GM12864 (cell line): ENCODE measurements around the gene SRRM4.
"Not testable (repeated sequence)": the region's sequence is repeated elsewhere in the genome, so short reads cannot be mapped to it uniquely, and the experiment has no call there.

ENCODE experiments used
- DNase-seq: peaks from one replicate; pipeline ENCODE4 v3.0.0-alpha.2; 2011; ENCODE audit warnings: low read depth
- H3K4me3 ChIP-seq: 2 replicates; pipeline ENCODE4 v1.5.1; 2011; ENCODE audit warnings: mild to moderate bottlenecking, low read depth, low read length, control low read depth
- CTCF ChIP-seq: IDR thresholded peaks from 2 replicates; pipeline ENCODE4 v1.5.1; 2011; ENCODE audit warnings: low read depth, mild to moderate bottlenecking, moderate library complexity, low read length, control low read depth, inconsistent platforms; ENCODE audit errors: missing control alignments

The SRRM4 gene

GRCh38 chr12:119096429-119097202 is 115.3 kb downstream of the SRRM4 start:
- H3K4me3 ChIP-seq = no peak overlapping the region
- no peak for TF ChIP-seq CTCF
- no peak for DNase-seq

- no peak for DNase-seq
- TF ChIP-seq CTCF = no peak
- no peak overlapping the region for H3K4me3 ChIP-seq
Measured at GRCh38 chr12:119100933-119101332, 119.6 kb downstream of the SRRM4 start.

GRCh38 chr12:119102274-119102673 is 120.9 kb downstream of the SRRM4 start:
- DNase-seq = no peak
- no peak for TF ChIP-seq CTCF
- no peak overlapping the region for H3K4me3 ChIP-seq

- DNase-seq = no peak
- TF ChIP-seq CTCF = no peak
- no peak overlapping the region for H3K4me3 ChIP-seq
Measured at GRCh38 chr12:119102714-119103113, 121.4 kb downstream of the SRRM4 start.

GRCh38 chr12:119104969-119105368 is 123.6 kb downstream of the SRRM4 start:
- DNase-seq, H3K4me3 ChIP-seq: not testable (repeated sequence)

GRCh38 chr12:119113496-119113986 is 132.2 kb downstream of the SRRM4 start:
- DNase-seq = no peak
- no peak overlapping the region for H3K4me3 ChIP-seq
- no peak for TF ChIP-seq CTCF

GRCh38 chr12:119114294-119114693 is 133.0 kb downstream of the SRRM4 start:
- DNase-seq = no peak
- TF ChIP-seq CTCF = no peak
- no peak overlapping the region for H3K4me3 ChIP-seq
